WI38 (cell line): ENCODE measurements around the gene MRPL23.

ENCODE experiments used
- H3K4me3 ChIP-seq: 2 replicates; pipeline ENCODE4 v1.5.1; 2011; ENCODE audit warnings: low read depth, mild to moderate bottlenecking, control low read depth, low read length
- TF ChIP-seq, protein P1 (sequence below): IDR thresholded peaks from 2 replicates; pipeline ENCODE4 v1.5.1; 2012; ENCODE audit warnings: low read depth, mild to moderate bottlenecking, control low read depth, low read length

MRPL23 gene

DNA sequence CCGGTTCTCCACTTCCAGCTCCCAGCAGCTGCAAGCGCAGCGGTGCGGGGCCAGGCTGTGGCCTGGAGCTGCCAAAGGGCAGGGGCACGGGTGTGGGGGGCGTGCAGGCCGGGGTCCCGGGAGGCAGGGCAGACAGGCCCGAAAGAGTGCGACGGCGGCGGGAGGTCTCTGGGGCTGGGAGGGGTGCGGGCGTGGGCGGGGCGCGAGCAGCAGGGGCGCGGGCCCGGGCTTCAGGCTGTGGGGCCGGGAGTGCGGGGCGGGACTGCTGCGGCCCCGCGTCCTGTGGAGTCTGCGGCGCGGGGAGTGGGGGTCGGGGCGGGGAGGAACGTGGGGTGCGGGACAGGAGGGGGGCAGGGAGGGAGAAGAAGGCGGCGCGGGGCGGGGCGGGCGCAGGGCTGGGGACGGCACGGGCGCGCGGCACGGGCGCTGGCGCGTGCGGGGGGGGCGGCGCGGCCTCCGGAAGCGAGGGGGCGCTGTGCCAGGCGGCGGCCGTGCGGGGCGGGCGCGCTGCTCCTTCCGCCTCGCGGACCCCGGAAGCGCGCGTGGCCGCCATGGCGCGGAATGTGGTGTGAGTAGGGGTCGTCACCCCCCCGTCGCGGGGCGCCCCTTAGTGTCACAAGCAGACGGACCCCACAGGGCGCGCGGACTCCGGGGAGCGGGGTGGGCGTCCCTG is at the start of gene MRPL23:
Gene MRPL23, plus strand, starts transcription at position 521 of the 673 bp plus-strand sequence. Its CDS starts 31 bp downstream, at position 552.
- H3K4me3 ChIP-seq: no peak within 1 kb of the TSS
- TF ChIP-seq, protein P1, sequence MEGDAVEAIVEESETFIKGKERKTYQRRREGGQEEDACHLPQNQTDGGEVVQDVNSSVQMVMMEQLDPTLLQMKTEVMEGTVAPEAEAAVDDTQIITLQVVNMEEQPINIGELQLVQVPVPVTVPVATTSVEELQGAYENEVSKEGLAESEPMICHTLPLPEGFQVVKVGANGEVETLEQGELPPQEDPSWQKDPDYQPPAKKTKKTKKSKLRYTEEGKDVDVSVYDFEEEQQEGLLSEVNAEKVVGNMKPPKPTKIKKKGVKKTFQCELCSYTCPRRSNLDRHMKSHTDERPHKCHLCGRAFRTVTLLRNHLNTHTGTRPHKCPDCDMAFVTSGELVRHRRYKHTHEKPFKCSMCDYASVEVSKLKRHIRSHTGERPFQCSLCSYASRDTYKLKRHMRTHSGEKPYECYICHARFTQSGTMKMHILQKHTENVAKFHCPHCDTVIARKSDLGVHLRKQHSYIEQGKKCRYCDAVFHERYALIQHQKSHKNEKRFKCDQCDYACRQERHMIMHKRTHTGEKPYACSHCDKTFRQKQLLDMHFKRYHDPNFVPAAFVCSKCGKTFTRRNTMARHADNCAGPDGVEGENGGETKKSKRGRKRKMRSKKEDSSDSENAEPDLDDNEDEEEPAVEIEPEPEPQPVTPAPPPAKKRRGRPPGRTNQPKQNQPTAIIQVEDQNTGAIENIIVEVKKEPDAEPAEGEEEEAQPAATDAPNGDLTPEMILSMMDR: no peak

DNA sequence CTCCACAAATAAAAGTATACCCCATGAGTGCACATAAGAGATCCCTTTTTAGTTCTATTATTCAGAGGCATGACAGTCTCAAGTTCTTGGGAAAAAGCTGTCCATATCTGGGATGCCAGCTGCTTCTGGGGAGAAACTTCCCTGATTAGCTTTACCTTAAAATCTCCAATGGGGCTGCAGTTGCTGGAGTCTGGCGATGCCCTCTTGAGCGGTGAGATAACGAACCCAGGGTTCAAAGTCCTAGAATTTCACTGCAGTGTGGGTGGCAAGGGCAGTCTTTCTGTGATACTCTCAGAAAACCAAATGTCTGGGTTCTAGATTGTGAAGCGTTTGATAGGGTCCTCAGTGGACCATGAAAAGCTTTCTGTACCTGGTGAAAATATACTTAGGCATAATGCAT is 48.0 kb upstream of the MRPL23 start:
- TF ChIP-seq, protein P1: no peak
- H3K4me3 ChIP-seq: no peak overlapping the region

DNA sequence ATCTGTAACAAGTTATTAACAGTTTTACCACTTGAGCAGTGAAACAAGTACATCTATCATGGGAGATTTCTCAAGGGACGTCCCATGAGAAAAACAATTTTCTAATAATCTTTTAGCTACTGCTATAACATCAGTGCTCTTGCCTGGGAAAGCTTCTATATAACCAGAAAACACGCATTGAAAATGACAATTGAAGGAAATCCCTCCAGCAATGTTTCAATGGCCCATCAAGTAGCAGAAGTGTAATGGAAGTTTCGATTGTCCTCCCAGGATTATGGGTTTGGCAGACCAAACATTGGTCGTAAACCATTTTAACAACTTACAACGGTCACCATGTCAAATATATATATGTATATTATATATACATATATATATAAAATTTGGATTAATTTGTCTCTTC is 47.4 kb upstream of the MRPL23 start:
- TF ChIP-seq, protein P1: no peak
- H3K4me3 ChIP-seq: no peak overlapping the region

DNA sequence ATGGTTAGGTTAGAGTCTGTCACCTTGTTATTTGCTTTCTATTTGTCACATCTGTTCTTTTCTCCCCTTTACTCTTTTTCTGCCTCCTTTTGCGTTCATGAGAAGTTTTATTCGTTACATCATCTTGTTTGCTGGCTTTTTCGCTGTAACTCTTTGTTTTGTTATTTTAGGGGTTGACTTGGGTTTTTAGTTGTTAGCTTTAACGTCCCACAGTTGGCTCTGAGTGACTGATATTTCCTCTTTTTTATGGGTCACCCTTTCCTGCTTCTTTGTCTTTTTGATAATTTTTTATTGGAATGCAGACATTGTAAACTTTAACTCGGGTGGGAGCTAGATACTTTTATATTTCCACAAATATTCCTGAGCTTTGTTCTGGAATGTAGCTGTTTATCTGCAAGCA is 41.0 kb upstream of the MRPL23 start:
- TF ChIP-seq, protein P1: no peak
- no peak overlapping the region for H3K4me3 ChIP-seq

DNA sequence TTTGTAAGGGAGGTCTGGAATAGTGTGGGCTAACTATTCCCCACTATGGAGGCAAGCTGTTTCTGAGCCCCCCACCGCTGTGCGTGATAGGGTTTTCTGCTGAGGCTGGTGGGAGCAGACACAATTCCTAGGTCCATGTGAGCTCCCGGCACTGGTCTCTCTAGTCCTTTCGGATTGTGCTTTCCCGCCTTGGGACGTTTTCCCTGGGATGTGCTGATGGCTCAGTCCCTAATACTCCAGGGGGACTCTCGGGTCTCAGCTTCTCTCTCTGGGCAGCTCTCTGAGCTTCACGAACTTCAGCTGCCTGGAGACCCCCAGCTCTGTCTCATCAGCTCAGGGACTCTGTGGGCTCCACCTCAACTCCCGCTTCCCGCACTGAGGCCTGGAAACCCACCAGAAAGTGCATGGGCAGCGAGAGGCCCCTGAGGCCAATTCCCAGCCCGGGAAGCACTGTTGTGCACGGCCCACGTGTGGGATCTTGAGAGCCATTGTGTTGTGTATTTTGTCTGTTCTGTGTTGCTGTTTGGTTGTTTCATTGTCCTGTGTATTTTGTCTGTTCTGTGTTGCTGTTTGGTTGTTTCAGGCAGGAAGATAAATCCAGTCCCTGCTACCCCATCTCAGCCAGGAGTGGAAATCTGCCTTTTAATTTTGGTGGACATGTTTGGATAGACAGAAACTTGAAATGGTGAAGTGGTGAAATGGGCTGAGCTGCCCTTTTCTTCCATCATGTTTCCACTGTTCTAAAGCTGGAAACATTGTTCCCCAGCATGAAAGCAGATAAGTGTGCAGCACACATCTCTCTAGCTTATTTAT is 40.3 kb upstream of the MRPL23 start:
- TF ChIP-seq, protein P1: no peak
- no peak overlapping the region for H3K4me3 ChIP-seq

DNA sequence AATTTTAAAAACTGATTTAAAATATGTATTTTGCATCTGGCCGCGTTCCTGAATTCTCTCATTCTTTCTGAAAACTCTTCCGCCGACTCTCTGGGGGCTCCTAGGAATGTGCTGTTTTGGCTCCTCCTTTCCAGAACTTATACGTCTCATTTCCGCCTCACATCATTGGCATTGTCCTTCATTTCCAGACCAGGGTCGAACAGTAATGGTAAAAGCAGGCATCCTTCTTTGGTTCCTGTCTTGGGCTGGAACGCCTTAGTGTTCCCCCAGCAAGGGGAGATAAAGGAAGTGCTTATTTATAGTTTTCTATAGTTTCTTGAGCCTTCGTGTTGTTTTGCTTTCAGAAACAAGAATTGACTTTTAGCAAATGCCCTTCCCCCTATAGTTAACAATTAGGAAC is 38.5 kb upstream of the MRPL23 start:
- TF ChIP-seq, protein P1: no peak
- H3K4me3 ChIP-seq: no peak overlapping the region

DNA sequence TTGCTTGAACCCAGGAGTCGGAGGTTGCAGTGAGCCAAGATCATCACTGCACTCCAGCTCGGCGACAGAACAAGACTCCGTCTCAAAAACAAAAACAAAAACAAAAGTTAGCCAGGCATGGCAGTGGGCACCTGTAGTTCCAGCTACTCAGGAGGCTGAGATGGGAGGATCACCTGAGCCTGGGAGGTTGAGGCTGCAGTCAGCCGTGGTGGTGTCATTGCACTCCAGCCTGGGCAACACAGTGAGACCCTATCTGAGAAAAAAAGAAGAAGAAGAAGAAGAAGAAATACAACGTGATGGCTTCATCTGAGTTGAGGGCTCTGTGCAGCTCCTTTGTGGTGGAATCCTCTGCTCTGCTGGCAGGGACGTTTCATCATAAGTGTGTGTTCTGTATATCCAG is 37.6 kb upstream of the MRPL23 start:
- no peak overlapping the region for H3K4me3 ChIP-seq
- TF ChIP-seq, protein P1: no peak
